Measurements from ENCODE around the gene CDT1. TPM values are rescaled to one million over a fixed set of nuclear protein-coding genes. Genes with fewer than 3 reads are reported as not detected.

The CDT1 gene
- total RNA-seq, 2 donors from 2014 or later = 0.71 TPM; not detected in 1

- TF ChIP-seq CTCF (IDR thresholded peaks at IDR 0.05) = no peak
- Histone ChIP-seq H3K27ac (no peak overlapping the region), H3K27me3 (replicated peaks; ENCODE audit: insufficient read depth) (no peaks in the 10 kb centered on the region), H3K9me3 (no peaks in the 10 kb centered on the region), H3K4me1 (ENCODE audit: control insufficient read depth in 1 of 2, low read depth in 2 of 2) (no peaks in the 10 kb centered on the region), H3K4me3 (no peak overlapping the region), H3K36me3 (no peaks in the 10 kb centered on the region)
- DNase-seq (ENCODE audit: low spot score) (no peak), ATAC-seq (ENCODE audit: insufficient number of reproducible peaks, low FRiP score, low read depth) (no peak)
Measured at GRCh38 chr16:88796278-88796677, 7.3 kb upstream of the CDT1 start.

- no peak overlapping the region for H3K27ac ChIP-seq
Measured at GRCh38 chr16:88798073-88798472, 5.5 kb upstream of the CDT1 start.

GRCh38 chr16:88798772-88799455 lies 4.7 kb upstream of the CDT1 start:
- ATAC-seq (ENCODE audit: insufficient number of reproducible peaks, low FRiP score, low read depth) = no peak
- no peaks in the 10 kb centered on the region for H3K36me3 ChIP-seq
- no peak for TF ChIP-seq CTCF (IDR thresholded peaks at IDR 0.05)
- H3K4me1 ChIP-seq (ENCODE audit: control insufficient read depth in 1 of 2, low read depth in 2 of 2) = peaks cover 0 to 13% of the 10 kb centered on the region in 2 donors
- H3K27ac ChIP-seq = no peak overlapping the region
- H3K27me3 ChIP-seq (replicated peaks; ENCODE audit: insufficient read depth) = no peaks in the 10 kb centered on the region
- no peak for DNase-seq (ENCODE audit: low spot score)
- H3K4me3 ChIP-seq = no peak overlapping the region
- H3K9me3 ChIP-seq = no peaks in the 10 kb centered on the region

More at GRCh38 chr16:88798073-88798472, 5.5 kb upstream of the CDT1 start:
- peaks cover 0 to 11% of the 10 kb centered on the region in 2 donors for H3K4me1 ChIP-seq (ENCODE audit: control insufficient read depth in 1 of 2, low read depth in 2 of 2)
- no peak for TF ChIP-seq CTCF (IDR thresholded peaks at IDR 0.05)
- ATAC-seq (ENCODE audit: insufficient number of reproducible peaks, low FRiP score, low read depth) (no peak), DNase-seq (ENCODE audit: low spot score) (no peak)
- H3K4me3 ChIP-seq = no peak overlapping the region
- no peaks in the 10 kb centered on the region for H3K27me3 ChIP-seq (replicated peaks; ENCODE audit: insufficient read depth)
- H3K36me3 ChIP-seq = no peaks in the 10 kb centered on the region
- no peaks in the 10 kb centered on the region for H3K9me3 ChIP-seq

- Histone ChIP-seq H3K9me3 (no peaks in the 10 kb centered on the region), H3K27ac (no peak overlapping the region), H3K4me3 (no peak overlapping the region), H3K4me1 (ENCODE audit: control insufficient read depth in 1 of 2, low read depth in 2 of 2) (peaks cover 0 to 21% of the 10 kb centered on the region in 2 donors), H3K36me3 (no peaks in the 10 kb centered on the region), H3K27me3 (replicated peaks; ENCODE audit: insufficient read depth) (no peaks in the 10 kb centered on the region)
- no peak for TF ChIP-seq CTCF (IDR thresholded peaks at IDR 0.05)
- no peak for DNase-seq (ENCODE audit: low spot score)
- no peak for ATAC-seq (ENCODE audit: insufficient number of reproducible peaks, low FRiP score, low read depth)
Measured at GRCh38 chr16:88799569-88800276, 3.9 kb upstream of the CDT1 start.

- Histone ChIP-seq H3K27ac (no peak overlapping the region), H3K4me1 (ENCODE audit: control insufficient read depth in 1 of 2, low read depth in 2 of 2) (peaks cover 0 to 22% of the 10 kb centered on the region in 2 donors), H3K36me3 (no peaks in the 10 kb centered on the region), H3K9me3 (no peaks in the 10 kb centered on the region), H3K4me3 (no peak overlapping the region), H3K27me3 (replicated peaks; ENCODE audit: insufficient read depth) (no peaks in the 10 kb centered on the region)
- DNase-seq (ENCODE audit: low spot score) (no peak), ATAC-seq (ENCODE audit: insufficient number of reproducible peaks, low FRiP score, low read depth) (no peak)
- no peak for TF ChIP-seq CTCF (IDR thresholded peaks at IDR 0.05)
Measured at GRCh38 chr16:88800277-88800592, 3.4 kb upstream of the CDT1 start.

Measured in thoracic aorta (tissue), 2 donors.